Measurements from ENCODE around the gene APBA1.

The APBA1 gene

DNA sequence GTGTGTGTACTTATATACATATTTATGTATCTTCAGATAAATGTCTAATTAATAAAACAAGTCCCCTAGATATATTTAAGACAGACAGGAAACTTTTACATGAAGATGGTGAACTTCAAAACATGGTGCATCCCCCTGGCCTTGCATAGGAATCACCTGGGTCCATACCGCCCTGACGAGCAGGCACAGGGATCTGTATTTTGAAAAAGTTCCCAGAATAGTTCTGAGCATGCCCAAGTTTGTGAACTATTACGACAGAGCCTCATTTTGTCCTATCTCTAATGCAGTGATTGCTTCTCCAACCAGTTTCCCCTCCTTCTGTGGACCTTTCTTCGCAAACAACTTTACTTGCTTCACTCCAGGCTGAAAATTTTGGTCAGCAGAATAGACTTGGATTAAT, 98.1 kb downstream of the APBA1 start:
- no peak for DNase-seq

DNA sequence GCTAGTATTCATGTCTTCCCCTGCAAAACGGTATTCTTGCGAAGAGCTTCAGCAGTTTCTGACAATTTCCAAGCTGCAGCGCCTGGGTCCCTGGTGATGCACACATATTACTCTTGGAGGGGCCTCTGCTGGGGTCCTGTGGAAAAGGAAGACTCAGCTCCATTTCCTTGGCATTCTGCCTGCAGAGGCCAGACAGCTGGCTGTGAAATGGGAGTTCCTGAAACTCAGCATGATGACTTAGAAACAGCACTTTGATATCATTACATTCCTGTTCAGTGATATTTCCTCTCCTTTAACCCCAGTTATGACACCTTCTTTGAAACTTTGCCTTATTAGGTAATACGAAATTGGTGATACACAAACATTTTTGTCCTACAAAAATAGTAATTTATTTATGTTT, 98.5 kb downstream of the APBA1 start:
- DNase-seq, result no peak

DNA sequence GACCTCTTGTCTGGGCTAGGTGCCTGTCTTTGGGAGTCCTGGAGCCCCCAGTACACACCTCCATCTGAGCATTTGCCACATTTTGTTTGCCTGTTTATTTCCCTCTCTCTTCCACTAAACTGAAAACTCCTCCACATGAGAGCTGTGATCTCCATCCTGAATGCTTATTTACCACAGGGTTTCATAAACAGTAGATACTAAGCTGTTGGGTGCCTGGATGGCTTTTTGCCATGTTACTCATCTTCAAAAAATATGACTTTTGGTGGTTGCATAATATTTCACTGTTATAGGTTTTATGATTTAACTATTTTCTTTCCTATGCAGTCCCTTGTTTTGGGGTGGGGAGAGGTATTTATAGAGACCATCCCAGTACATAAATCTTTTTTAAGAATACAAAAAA, 99.6 kb downstream of the APBA1 start:
- no peak for DNase-seq

DNA sequence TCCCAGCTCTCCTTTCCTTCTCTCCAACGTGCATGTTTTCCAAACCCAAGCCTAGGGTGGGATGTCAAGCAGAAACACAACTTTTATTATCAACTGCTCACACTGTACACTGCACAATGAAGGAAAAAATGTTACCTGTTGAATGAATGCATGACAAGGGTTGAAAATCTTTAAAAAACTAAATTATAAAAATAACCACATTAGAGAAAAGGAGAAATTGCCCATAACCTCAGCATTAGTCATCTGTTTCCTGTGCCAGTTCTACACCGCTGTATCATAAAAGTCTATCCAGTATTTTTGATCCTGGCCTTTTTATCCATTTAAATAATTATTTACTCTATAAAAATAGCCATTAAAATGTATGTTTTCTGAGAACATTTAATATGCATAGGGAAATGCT, 101.1 kb downstream of the APBA1 start:
- DNase-seq, result no peak

DNA sequence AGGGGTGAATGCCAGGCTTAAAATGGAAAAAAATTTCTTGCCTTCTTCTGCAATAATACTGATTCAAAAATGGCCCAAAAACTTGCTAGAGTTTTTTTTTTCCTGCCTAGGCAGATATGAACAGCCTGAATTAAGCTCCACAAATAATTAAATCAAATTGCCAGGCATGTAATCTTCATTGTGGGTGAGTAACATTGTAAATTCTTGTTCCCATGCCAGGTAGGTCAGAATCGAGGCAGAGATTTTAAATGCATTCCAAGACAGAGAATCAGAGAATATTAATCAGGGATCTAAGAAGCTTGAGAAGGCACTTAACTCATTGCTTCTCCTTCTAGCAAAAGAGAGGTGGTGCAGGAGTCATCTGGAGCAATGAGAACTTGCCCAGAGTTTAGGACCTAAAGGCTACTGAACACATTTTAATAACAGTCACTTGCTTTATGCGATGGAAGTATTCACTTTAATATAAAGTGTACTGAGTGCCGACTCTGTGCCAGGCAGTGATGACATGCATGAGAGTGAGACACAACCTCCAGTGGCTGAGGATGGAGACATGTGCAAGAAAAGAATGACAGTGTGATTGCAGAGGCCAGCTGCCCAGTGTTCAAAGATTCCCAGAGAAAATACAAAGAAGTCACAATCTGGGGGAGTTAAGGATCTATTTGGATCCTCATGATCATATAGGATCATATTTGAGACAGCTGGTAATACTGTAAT, 102.3 kb downstream of the APBA1 start:
- DNase-seq, result no peak

DNA sequence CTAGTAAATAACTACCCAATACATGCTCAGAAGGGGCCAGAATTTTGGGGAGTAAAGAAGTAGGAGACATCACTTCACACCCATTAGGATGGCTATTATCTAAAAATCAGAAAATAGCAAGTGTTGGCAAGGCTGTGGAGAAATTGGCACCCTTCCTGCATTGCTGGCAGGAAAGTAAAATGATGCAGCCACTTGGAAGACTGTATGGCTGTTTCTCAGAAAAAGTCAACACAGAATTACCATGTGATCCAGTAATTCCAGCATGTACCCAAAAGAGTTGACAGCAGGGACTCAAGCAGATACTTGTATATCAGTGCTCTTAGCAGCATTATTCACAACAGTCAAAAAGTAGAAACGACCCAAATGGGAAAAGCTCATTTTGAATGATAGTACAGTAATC, 107.6 kb downstream of the APBA1 start:
- no peak for DNase-seq

DNA sequence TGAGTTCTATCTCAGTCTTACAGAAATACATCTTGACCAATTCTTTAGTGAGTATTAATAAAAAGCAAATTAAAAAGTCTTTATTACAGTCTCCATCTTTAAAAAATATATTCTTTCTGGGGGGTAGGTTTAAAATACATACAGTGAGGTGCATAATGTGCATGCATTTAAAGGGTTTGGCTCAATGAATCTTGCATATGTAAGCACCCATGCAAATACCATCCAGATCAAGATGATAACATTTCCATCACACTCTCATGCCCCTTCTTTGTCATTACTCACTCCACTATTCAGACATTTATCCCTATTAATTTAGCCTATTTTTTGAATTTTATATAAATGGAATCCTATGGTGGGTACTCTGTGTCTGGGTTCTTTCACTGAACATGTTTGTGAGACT, 113.0 kb downstream of the APBA1 start:
- no peak for DNase-seq

DNA sequence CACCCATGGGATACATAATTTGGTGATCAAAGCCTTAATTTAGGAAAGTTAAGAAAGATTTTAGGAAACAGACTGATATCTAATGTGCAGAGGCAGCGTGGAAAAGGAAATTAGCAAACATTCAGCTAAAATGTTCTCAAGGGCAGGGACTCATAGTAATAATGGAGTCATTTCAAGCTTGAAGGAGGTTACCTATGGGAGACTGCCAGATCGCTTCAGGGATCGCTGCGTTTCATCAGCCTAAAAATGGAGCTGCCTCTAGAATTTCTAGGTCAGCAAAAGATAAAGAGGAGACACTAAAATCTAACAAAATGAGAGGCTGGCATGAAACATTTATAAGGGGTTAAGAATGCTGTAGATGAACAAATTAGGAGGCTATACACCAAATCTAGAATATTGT, 115.5 kb downstream of the APBA1 start:
- DNase-seq, result no peak

DNA sequence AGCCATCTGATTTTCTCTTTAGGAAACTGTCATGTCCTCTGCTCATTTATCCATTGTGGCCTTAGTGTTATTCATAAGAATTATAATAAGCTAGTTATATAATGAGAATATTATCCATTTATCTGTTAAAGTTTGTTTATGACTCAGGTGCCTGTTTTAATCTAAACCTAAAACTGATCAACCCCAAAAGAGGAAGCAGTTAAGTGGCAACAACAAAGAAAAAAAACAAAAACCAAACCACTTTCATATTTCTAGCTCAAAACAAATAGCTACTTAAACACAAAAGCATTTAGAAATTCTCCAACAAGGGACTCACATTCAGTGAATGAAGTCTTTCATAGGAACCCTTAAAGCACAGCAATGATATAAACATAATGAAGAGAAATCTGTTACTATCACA, 116.4 kb downstream of the APBA1 start:
- no peak for DNase-seq

DNA sequence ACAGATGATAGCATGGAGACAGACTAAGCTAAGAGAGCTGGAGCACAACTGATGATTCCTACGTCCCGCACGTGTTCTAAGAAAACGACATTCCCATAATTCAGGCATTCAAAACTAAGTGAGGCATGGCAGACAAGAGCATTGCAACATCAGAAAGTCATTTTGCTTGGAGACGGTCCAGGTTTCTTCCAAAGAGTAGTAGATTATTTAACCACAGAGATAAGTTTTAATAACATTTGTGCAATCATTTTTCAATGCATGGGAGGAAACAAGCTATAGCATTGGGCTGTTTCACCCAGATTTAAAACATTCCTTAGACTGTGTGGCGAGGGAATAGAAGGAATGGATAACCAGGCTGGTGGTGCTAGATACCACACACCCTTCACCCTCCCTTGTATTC, 117.2 kb downstream of the APBA1 start:
- DNase-seq, result no peak

DNA sequence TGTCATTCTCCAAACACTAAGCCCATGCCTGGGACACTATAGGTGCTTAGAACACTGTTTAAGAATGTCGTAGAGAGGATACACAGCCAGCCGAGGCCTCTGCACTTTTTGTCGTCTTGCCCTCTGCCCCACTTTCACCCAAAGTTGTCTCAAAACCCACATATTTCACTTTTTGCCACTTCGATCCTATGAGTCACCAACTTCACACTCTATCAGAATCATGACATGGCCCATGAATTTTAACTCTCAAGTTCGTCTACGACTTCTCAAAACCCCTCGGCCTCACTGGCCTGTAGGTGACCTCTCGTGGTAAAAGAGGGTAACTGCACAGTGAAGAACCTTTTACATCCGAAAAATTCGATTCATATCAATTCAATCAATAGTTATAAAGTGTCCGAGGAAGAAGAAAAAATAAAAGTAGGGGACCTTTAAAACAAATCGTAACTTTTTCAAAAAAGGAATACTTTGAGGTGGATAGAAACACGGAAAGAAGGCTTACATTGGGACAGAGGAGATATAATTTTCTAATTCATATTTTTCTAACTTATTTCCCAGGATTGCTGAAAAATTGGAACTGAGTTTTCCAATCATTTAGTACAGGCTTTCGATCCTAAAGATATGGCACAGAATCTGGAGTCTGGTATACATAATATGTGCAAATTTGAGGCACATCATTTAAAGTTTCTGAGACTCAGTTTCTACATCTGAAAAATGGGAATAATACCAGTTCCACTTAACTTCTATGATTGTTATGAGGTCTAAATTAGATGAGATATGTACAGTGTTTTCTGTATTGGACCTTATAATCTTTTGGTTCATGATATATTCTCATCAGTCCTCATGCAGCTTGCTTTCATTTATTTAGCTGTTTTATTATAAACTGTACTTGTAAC, 122.6 kb downstream of the APBA1 start:
- DNase-seq, result no peak

DNA sequence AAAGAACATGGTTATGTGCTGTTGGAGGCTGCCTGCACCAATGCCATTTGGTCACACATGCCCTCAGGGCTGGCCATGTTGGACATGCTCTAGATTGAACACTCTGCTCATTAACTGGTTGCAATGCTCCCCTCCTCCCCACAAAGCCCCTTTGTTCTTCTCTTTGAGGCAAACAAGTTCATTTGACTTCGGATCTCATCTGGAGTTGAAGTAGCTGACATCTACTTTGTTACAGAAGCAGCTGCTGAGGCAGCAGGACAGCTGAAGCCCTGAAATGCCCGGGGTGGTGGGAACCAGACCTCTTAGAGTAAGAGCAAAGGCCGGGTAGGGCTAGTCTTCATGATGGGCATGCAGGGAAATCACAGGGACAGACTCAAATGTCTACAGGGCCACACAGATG, 123.5 kb downstream of the APBA1 start:
- DNase-seq, result no peak

DNA sequence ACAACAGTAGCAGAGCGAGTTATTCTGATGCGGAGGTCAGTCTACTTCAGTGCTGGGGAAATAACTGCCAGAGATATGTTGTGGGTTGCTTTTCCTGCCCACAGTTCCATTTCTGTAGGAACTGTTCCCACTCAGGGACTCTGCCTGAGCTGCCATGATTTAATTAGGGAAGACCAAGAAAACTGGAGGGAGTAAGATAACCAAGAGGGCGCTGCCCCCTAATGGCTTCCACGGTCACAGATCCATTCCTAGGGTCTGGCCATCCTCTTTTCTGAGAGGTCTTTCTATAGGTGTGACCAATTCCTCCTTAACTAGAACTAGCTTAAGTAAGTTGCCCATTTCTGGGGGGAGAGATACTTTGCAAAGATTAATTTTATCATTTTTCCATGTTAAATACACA, 125.9 kb downstream of the APBA1 start:
- DNase-seq, result no peak

DNA sequence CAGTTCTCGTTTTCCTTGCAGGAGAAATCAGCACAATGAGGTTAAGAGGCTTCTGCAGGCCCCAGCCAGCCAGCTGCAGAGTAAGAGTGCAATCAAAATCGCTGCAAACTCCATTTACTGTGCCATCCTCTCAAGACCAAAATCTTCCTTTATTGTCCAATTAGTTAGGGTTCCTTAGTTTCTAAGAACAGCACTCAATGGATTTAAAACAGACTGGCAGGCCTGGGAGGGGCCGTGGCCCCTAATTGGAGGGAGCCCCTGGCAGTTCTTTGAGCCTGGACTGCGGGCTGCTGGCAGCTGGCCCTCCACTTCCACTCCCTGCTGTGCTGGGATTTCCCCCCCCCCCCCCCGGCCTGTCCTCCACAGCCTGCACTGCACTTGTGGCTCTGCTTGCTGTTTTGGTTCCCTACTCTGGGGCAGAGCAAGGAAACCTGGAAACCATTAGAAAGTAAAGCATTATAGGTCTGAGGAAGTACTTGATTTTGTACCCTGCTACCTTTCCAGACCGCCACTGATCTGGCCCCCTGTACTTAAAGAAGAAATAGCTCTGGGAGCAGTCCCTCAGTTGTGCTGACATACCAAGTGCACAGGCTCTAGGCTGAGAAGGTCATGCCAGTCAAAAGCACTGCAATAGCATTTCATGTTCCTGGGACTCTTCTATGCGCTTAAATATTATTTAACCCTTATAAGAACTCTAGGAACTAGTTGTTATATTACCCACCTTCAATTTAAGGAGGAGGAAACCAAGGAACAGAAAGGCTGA, 129.0 kb downstream of the APBA1 start:
- no peak for DNase-seq

DNA sequence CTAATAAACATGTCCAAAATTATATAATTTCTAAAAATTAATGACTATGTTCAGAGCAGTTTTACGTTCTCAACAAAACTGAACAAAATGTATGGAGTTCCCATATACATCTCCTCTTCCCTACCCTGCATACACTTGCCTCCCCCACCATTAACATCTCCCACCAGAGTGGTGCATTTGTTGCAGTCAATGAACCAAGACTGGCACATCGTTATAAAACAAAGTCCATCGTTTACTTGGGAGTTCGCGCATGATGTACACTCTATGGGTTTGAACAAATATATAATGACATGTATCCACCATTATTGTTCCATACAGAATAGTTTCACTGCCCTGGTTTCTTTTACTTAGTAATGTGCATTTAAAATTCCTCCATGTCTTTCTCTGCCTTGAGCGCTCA, 130.1 kb downstream of the APBA1 start:
- DNase-seq, result no peak

DNA sequence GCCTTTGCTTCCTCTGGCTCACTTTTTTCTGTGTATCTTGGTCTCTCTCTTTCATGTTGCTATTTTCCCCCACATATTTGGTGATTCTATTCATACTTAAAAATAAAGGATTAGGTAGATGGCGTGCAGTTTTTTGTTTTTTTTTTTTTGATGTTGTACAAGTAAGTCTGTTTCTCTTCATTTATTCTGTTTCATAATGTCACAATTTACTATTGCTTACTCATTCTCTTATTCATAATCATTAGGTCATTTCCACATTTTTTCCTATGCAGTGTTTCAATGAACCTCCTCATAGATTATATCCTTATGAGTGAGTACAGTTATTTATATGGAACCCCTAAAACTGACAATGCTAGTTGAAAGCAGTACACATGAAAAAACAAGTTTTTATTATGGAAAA, 136.3 kb downstream of the APBA1 start:
- DNase-seq, result no peak

DNA sequence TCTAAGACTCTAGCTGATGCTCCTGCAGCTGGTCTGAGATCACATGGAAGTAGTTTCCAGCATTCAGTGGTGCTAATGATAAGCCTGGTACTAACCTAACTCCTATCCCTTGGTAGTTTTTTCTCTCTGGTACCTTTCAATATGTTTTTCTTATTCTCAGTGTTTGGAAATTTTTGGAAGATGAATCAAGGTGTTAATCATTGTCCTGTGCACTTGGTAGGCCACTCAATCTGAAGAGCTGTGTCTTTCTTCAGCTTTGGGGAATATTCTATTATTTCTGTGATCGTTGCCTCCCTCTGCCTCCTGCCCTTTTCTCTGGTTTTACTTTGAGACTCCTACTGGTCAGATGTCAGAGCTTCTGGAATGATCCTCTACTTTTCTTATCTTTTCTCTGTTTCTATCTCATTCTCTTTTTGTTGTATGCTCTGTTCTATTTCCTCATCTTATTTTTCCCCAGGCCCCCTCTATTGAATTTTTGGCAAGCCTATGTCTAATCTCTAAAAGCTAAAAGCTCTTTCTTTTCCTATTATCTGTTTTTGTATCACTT, 136.8 kb downstream of the APBA1 start:
- DNase-seq, result no peak

DNA sequence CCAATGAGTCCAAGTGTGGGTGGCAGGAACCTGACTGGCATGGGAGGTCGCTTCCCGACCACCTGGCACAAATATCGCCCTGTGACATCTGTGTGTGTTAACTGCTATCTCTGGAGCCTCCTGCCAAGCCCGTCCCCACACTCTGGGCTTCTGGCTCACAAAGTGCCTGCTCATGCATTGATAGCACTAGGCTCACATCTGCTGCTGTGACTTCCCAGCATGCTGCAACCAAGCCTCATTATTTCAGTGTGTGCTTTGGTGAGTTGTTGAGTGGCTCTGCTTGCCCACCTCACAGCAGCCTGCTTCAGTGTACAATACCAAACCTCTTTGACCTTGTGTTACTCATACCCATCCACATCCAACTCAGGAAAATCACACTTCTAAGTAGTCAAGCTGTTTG, 139.8 kb downstream of the APBA1 start:
- no peak for DNase-seq

DNA sequence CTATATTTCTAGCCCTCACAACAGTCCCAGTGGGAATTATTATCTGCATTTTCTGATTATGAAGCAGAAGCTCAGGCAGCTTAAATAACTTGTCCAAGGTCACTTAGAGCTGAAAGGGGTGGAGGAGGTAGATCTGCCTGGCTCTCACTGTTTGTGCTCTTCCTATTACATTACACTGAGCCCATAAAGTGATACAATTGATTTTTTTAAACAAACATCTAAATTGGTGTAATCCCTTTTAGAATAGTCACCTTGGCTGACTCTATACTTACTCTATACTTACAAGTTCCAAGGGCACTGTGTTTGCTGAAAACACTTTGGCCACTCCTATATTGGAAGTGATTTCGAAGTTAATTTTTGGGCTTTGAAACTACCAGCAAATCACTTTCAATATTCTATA, 144.7 kb downstream of the APBA1 start:
- DNase-seq, result no peak

DNA sequence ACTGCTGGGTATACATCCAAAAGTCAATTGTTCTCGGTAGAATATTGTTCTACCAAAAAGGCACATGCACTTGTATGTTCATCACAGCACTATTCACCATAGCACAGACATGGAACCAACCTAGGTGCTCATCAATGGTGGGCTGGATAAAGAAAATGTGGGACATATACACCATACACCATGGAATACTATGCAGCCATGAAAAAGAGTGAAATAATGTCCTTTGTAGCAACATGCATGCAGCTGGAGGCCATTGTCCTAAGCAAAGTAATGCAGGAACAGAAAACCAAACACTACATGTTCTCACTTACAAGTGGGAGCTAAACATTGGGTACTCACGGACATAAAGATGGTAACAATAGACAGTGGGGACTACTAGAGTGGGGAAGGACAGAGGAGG, 145.5 kb downstream of the APBA1 start:
- no peak for DNase-seq

DNA sequence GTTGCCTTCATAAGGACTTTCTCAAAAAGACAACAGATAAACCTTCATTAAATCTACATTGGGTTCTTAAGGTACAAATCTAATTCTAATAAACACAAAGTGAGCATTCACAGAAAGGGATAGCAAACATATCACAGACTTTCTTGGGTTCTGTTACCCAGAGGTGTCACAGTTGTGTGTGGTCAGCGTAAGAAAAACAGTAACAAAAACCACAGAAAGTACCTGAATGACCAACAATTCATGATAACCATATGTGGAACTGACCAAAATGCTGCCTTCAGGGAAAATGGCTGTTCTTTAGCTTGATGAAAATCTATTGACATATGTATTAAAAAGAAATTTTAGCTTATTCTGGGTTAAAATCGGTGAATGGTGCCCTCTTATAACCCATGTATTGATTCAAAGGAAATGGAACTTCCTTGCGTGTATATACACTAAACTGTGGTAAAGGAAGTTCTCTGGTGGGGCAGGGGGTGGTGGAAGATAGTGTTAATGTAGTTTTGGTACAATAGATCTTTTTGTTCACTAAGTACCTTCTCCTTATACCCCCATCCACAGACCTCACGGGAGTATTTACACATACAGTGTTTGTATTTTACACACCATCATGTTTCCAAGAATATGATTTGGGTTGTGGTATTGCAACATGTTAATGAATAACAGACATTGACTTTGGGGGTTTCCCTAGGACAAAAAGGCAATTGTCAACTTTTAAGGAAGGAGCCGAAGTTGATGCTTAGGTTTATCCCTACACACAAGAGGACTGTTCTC, 152.5 kb downstream of the APBA1 start:
- DNase-seq, result no peak

Data from activated effector memory CD4-positive, alpha-beta T cell treated with anti-CD3 and anti-CD28 coated beads, Interleukin-2, amount 50 U/mL, for 16 hours (primary cell).